Kidney (tissue), 14 donors: ENCODE measurements around the gene IFNK. TPM values are rescaled to one million over a fixed set of nuclear protein-coding genes. Genes with fewer than 3 reads are reported as not detected.
A peak's percentile ranks its signal among the peaks of the same experiment; 100 is the strongest.

ENCODE experiments used
- DNase-seq, 5 donors: peaks; one replicate each; pipeline ENCODE4 v3.0.0-alpha.2; 2013 to 2020
- FAIRE-seq: peaks from 2 replicates; lab custom pipeline; 2012; peaks lifted over from hg19 to GRCh38; lab: Jason Lieb, UNC
- H3K27ac ChIP-seq, 2 donors: one replicate each; pipeline ENCODE4 v1.7.0; 2013; ENCODE audit warnings: low read depth in 2 of 2, low read length in 2 of 2, inconsistent platforms in 1 of 2
- H3K27me3 ChIP-seq: one replicate; pipeline ENCODE4 v1.7.1; 2013; ENCODE audit warnings: low read length, inconsistent platforms; ENCODE audit not compliant: control insufficient read depth, insufficient read depth
- H3K36me3 ChIP-seq, 3 donors: one replicate each; pipeline versions ENCODE4 v1.7.0 to v1.7.1; 2013; ENCODE audit warnings: low read length in 3 of 3, control low read depth in 1 of 3, inconsistent platforms in 1 of 3; ENCODE audit not compliant: insufficient read depth in 3 of 3, control insufficient read depth in 2 of 3
- H3K4me1 ChIP-seq, 3 donors: one replicate each; pipeline versions ENCODE4 v1.7.0 to v1.7.1; 2013; ENCODE audit warnings: low read length in 3 of 3, inconsistent platforms in 1 of 3, low read depth in 1 of 3; ENCODE audit not compliant: control insufficient read depth in 2 of 3, insufficient read depth in 2 of 3
- H3K4me3 ChIP-seq, 3 donors: one replicate each; pipeline versions ENCODE4 v1.7.0 to v1.8.1; 2013; ENCODE audit warnings: low read length in 3 of 3, control low read depth in 1 of 3, inconsistent platforms in 1 of 3
- H3K9ac ChIP-seq, 3 donors: one replicate each; pipeline versions ENCODE4 v1.7.0 to v1.7.1; 2013; ENCODE audit warnings: low read length in 3 of 3, control low read depth in 1 of 3, inconsistent platforms in 1 of 3
- H3K9me3 ChIP-seq, 3 donors: one replicate each; pipeline versions ENCODE4 v1.7.0 to v1.7.1; 2013; ENCODE audit warnings: low read length in 3 of 3, control low read depth in 1 of 3, inconsistent platforms in 1 of 3; ENCODE audit not compliant: control insufficient read depth in 2 of 3, insufficient read depth in 1 of 3
- CTCF ChIP-seq: IDR thresholded peaks from 3 replicates; pipeline ENCODE4 v1.5.1; 2012; ENCODE audit warnings: mild to moderate bottlenecking, moderate library complexity, borderline replicate concordance; ENCODE audit not compliant: insufficient read depth; ENCODE audit errors: extremely low read depth
- intact Hi-C: fragments of 100-400 bp; cut with DNase I; formaldehyde crosslinking; loops from one replicate; pipeline ENCODE4 v1.11.1; 2022
- polyA plus RNA-seq: library from polyadenylated mRNA; stranded (reverse); fragments of 350-450 nt; fragmentation: Illumina TruSeq; extraction: RNeasy Lipid Tissue Mini Kit (QIAGEN cat#74804); gene quantifications from one replicate; pipeline ENCODE4 v1.2.3, GENCODE V29; 2014; ENCODE audit warnings: low read depth, low replicate concordance; ENCODE audit not compliant: insufficient read depth
- total RNA-seq: library from RNA; stranded (reverse); fragmentation: NEBNext Ultra II Directional; extraction: Animal tissue kit (Norgen Biotek cat#: 25700); gene quantifications from one replicate; pipeline ENCODE4 v1.2.1, GENCODE V29; 2021
- donor health status: control.
- donor health status: control.
- donor health status: control.
- donor health status: control.
- donor health status: control.
- donor health status: DM: yes; HTN: yes; CAD: no.
- donor health status: Normal renal cell carcinoma (clear cell type).

Gene IFNK
- total and polyA plus RNA-seq, 2 donors from 2014 or later, result not detected

DNA sequence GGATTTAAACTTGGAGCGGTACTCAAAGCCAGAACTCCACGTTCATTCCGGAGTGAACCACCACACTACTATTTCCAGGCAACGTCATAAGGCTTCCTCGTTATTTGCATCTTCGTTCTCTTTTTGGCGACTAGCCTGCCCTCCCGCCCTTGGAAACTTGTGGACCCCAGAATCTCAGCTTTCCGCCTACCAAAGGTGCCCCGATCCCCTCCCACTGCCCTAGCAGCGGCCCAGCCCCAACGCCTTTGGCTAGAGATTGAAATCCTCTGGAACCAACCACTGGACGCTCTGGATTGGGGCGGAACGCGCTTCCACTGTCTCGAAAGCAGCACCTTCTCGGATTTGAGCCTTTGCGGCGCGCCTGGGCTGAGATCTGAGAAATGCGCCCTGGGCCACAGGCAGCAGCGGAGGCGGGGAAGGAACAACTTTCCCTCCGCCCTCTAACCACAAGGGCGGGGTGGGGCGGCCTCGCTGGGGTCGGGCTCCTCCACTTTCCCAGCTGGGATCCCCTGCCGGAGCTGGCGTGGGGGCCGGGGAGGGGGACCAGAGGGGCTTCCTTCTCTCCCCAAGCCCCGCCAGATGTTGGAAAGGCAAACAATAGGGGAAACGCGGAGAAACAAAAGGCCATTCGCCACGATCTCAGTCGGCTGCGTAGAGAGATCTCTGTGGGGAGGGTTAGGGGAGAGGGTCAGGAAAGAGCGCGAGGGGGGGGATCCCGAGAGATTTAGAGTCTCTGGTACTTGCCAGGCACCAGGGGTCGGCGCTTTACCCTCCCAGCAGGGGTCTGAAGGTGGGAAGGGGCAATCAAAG, 4.2 kb downstream of the IFNK start:
- H3K9me3 ChIP-seq, result no peaks in the 10 kb centered on the region
- peak overlapping the region; percentile 63 to 81 (median 77) for H3K9ac ChIP-seq
- peak overlapping the region; percentile 77 to 89 (median 83) for H3K4me3 ChIP-seq
- peak; percentile 10 for TF ChIP-seq CTCF
- intact Hi-C loops, result loop anchor here (10.0 kb wide), 1 partner anchor 193 kb away; no protein-coding TSS in a partner anchor
- peaks cover 0 to 2% (median 0%) of the 10 kb centered on the region in 3 donors for H3K36me3 ChIP-seq
- peaks cover 0 to 7% (median 4%) of the 10 kb centered on the region in 3 donors for H3K4me1 ChIP-seq
- H3K27me3 ChIP-seq, result no peaks in the 10 kb centered on the region
- FAIRE-seq (peak; percentile 19), DNase-seq (peak; percentile 84 to 92 (median 91))
- peak overlapping the region; percentile 82 for H3K27ac ChIP-seq

GRCh38 chr9:27528886-27529315, 4.8 kb downstream of the IFNK start:
- DNase-seq, result peak; percentile 66 to 84 (median 80)

More at GRCh38 chr9:27528886-27529315, 4.8 kb downstream of the IFNK start:
- no peaks in the 10 kb centered on the region for H3K27me3 ChIP-seq
- peaks cover 0 to 2% (median 0%) of the 10 kb centered on the region in 3 donors for H3K36me3 ChIP-seq
- peak overlapping the region; percentile 63 to 81 (median 77) for H3K9ac ChIP-seq
- H3K4me3 ChIP-seq, result peak overlapping the region; percentile 77 to 89 (median 83)
- peak; percentile 1 for TF ChIP-seq CTCF
- H3K27ac ChIP-seq, result peak overlapping the region; percentile 82
- no peaks in the 10 kb centered on the region for H3K9me3 ChIP-seq
- peaks cover 1 to 7% (median 4%) of the 10 kb centered on the region in 3 donors for H3K4me1 ChIP-seq
- intact Hi-C loops, result loop anchor here (10.0 kb wide), 1 partner anchor 194 kb away; no protein-coding TSS in a partner anchor
- no peak for FAIRE-seq
